ENCODE measurements around the gene COL5A3.
"Not testable (repeated sequence)": the region's sequence is repeated elsewhere in the genome, so short reads cannot be mapped to it uniquely, and the experiment has no call there.

Gene COL5A3

DNA sequence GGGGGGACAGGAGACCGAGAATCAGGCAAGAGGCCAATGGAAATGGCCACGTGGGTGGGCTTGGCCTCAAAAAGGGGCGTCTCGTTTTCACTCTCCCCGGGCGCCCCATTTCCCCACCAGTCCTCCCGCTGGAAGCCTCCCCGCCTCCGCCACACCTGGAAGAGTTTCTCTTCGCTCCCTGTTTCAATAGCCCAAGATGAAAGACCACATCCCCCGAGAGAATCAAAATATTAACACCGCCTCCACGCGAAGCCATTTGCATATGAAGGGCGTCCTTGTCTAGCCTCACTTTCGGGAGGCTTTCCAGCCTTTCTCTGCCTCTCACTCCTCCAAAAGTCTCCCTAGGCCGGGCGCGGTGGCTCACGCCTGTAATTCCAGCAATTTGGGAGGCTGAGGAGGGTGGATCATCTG lies 73.3 kb downstream of the COL5A3 start:
- no peaks in the 10 kb centered on the region for H3K27me3 ChIP-seq (ENCODE audit: control insufficient read depth, insufficient read depth, low read length)
- H3K4me3 ChIP-seq (ENCODE audit: low read depth, low read length) = peak overlapping the region; percentile 68
- peaks cover 9% of the 10 kb centered on the region for H3K4me1 ChIP-seq (ENCODE audit: control insufficient read depth, insufficient read depth, low read length)
- H3K9me3 ChIP-seq (ENCODE audit: control insufficient read depth, insufficient read depth, low read length) = peaks cover 2% of the 10 kb centered on the region; the same call in 1 of the 2 replicates
- peak overlapping the region; percentile 55; the same call in 1 of the 2 replicates for H3K9ac ChIP-seq (ENCODE audit: low read depth, low read length)
- peak overlapping the region; percentile 56 for H3K27ac ChIP-seq (ENCODE audit: low read depth, low read length)
- no peaks in the 10 kb centered on the region for H3K36me3 ChIP-seq (ENCODE audit: control insufficient read depth, insufficient read depth, low read length)

DNA sequence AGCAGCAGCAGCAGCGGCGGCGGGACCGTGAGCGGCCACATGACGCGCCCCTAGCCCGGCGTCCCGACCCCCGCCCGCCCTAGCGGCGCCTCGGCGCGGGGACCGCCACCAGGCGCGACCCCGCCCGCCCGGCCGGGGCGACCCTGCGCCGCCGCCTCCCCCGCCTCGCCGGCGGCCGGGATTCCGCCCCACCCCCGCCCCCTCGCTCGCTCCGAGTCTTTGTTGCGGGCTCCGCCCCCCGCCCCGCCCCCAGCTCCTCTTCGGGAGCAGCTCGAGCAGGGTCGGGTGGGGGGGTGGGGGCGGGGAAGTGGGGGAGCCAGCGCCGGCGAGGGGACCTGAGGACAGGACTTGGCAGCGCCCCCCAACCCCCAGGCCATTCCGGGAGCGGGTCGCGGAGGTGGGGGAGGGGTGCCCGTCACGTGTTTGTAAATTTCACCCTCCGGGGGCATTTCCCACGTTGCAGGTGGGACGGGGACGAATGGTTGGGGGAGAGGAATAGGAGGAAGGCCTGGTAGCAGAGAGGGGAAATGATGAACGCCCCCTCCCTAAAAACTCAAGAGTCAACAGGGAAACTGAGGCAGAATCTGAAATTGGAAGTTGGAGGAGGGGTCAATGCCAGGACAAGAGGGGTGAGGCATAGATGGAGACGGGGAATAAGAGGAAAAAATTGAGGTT lies 73.8 kb downstream of the COL5A3 start, which contains the start of gene OLFM2:
OLFM2 (minus strand) TSS at position 190 of the 675 bp plus-strand sequence; CDS start at position 41, 149 bp downstream.
- peaks cover 9% of the 10 kb centered on the region for H3K4me1 ChIP-seq (ENCODE audit: control insufficient read depth, insufficient read depth, low read length)
- H3K27me3 ChIP-seq (ENCODE audit: control insufficient read depth, insufficient read depth, low read length) = no peaks in the 10 kb centered on the region
- no peaks in the 10 kb centered on the region for H3K9me3 ChIP-seq (ENCODE audit: control insufficient read depth, insufficient read depth, low read length)
- peak within 1 kb of the TSS; percentile 96 for H3K4me3 ChIP-seq (ENCODE audit: low read depth, low read length)
- peak within 1 kb of the TSS; percentile 56 for H3K27ac ChIP-seq (ENCODE audit: low read depth, low read length)
- no peaks in the 10 kb centered on the region for H3K36me3 ChIP-seq (ENCODE audit: control insufficient read depth, insufficient read depth, low read length)
- H3K9ac ChIP-seq (ENCODE audit: low read depth, low read length) = peak within 1 kb of the TSS; percentile 55

DNA sequence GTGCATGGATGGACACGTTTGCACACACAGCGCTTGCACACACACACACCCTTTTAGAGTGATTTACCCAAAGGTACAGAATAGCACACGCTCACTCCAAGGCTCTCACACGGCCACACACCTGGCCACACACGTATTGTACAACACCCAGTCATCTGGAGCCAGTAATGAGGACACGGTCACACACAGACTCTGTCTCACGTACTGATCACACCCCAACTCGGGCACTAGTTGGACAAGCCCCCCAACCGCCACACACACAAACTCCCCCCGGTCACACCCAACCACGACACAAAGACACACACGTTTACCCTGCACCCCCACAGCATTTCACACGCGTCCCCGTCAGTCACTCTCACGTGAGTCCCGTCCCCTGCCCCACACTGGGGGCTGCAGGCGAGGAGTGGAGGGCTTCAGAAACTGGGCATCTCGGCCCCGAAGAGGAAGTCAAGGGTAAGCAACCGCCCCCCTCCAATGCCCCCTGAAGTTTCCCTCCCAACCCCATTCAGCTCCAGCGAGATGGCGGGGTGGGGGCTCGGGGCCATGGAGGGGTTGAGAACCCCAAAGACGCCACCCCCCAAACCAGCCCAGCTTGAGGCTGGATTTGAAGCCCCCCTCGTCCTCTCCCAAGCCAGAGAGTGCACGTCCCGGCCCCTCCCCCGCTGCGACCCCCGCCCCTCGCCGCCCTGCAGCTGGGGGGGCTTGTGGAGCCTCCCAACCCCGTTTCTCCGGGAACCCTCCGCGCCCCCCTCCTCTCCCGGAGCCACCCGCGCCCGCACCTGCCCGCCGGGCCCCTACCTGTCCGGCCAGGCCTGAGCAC lies 74.6 kb downstream of the COL5A3 start:
- H3K27me3 ChIP-seq (ENCODE audit: control insufficient read depth, insufficient read depth, low read length) = no peaks in the 10 kb centered on the region
- peak overlapping the region; percentile 96 for H3K4me3 ChIP-seq (ENCODE audit: low read depth, low read length)
- peak overlapping the region; percentile 37 for H3K9ac ChIP-seq (ENCODE audit: low read depth, low read length)
- H3K36me3 ChIP-seq (ENCODE audit: control insufficient read depth, insufficient read depth, low read length) = no peaks in the 10 kb centered on the region
- no peaks in the 10 kb centered on the region for H3K9me3 ChIP-seq (ENCODE audit: control insufficient read depth, insufficient read depth, low read length)
- H3K4me1 ChIP-seq (ENCODE audit: control insufficient read depth, insufficient read depth, low read length) = peaks cover 9% of the 10 kb centered on the region
- H3K27ac ChIP-seq (ENCODE audit: low read depth, low read length) = peak overlapping the region; percentile 11

DNA sequence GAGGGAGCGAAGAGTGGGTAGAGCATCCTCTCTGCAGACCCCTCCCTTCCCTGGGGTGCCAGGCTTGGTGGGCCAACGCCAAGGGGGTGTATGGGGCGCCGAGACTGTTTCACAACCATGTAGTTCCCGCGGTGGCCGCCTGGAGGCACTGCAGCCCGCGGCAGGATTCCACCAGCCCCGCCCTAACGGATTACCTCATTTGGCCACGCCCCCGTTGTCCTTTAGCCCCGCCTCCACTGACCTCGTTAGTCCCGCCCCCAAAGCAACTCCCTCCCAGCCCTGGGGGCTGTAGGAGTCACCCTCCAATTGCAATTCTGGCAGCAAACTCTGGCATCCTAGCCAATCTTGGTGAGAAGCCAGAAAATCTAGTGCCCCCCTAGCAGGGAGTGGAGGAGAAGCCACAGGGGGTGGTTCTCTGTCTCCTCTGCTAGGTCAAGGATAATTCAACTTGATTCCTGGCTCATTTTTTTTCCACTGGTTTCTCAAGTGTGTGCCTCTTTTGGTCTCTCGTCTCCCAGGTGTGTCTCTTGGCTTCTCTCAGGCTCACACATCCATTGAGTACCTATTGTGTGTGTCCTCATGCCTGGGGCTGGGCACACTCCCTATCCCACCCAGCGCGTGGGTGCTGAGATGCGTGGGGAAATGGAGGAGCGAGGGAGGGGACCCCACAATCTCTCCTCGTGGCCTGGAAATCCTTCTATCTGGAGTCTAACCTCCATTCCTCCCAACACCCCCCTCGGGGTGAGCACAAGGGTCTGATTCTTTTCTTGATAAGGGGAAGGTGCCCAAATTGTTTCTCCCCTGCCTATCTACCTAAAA lies 76.0 kb downstream of the COL5A3 start:
- H3K9ac ChIP-seq (ENCODE audit: low read depth, low read length) = no peak overlapping the region
- 0 out of 2 replicates have a peak, but pooled peaks cover 3% of the 10 kb centered on the region for H3K36me3 ChIP-seq (ENCODE audit: control insufficient read depth, insufficient read depth, low read length)
- peak overlapping the region; percentile 96 for H3K4me3 ChIP-seq (ENCODE audit: low read depth, low read length)
- no peaks in the 10 kb centered on the region for H3K9me3 ChIP-seq (ENCODE audit: control insufficient read depth, insufficient read depth, low read length)
- peaks cover 9% of the 10 kb centered on the region for H3K4me1 ChIP-seq (ENCODE audit: control insufficient read depth, insufficient read depth, low read length)
- no peak overlapping the region for H3K27ac ChIP-seq (ENCODE audit: low read depth, low read length)
- H3K27me3 ChIP-seq (ENCODE audit: control insufficient read depth, insufficient read depth, low read length) = no peaks in the 10 kb centered on the region

DNA sequence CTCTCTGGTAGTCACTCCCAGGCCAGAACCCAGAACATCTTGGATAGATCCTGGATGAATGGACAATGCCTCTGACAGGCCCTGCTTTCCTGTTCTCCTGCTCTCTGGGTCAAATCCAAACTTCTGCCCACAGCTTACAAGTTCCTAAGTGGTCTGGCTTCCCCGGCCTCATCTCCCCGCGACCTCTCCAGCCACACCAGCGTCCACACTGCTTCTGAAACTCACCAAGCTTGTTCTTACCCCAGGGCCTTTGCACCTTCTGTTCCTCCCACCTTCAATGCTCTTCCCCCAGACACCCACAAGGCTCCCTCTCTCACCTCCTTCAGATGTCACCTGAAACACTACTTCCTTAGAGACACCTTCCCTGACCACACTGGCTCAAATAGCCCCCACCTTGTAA lies 77.5 kb downstream of the COL5A3 start:
- H3K4me1 ChIP-seq (ENCODE audit: control insufficient read depth, insufficient read depth, low read length) = peaks cover 9% of the 10 kb centered on the region
- no peaks in the 10 kb centered on the region for H3K27me3 ChIP-seq (ENCODE audit: control insufficient read depth, insufficient read depth, low read length)
- no peak overlapping the region for H3K27ac ChIP-seq (ENCODE audit: low read depth, low read length)
- no peaks in the 10 kb centered on the region for H3K9me3 ChIP-seq (ENCODE audit: control insufficient read depth, insufficient read depth, low read length)
- peaks cover 8% of the 10 kb centered on the region; the same call in 1 of the 2 replicates for H3K36me3 ChIP-seq (ENCODE audit: control insufficient read depth, insufficient read depth, low read length)
- no peak overlapping the region for H3K4me3 ChIP-seq (ENCODE audit: low read depth, low read length)
- no peak overlapping the region for H3K9ac ChIP-seq (ENCODE audit: low read depth, low read length)

DNA sequence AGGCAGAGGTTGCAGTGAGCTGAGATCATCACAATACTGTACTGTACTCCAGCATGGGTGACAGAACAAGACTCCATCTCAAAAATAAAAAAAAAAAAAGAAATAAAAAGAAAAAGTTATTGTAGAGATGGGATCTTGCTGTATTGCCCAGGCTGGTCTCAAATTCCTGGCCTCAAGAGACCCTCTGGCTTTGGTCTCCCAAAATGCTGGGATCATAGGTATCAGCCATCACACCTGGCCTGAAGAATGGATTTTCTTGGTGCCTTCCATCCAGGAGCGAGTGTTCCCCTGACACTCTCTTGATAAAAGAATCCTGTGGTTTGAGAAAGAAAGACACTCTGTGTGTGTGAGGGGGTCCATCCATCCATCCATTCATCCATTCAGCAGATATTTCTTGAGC lies 78.7 kb downstream of the COL5A3 start:
- no peaks in the 10 kb centered on the region for H3K9me3 ChIP-seq (ENCODE audit: control insufficient read depth, insufficient read depth, low read length)
- H3K4me1 ChIP-seq (ENCODE audit: control insufficient read depth, insufficient read depth, low read length) = peaks cover 9% of the 10 kb centered on the region
- H3K27me3 ChIP-seq (ENCODE audit: control insufficient read depth, insufficient read depth, low read length) = no peaks in the 10 kb centered on the region
- H3K9ac ChIP-seq (ENCODE audit: low read depth, low read length) = no peak overlapping the region
- H3K4me3 ChIP-seq (ENCODE audit: low read depth, low read length) = no peak overlapping the region
- peaks cover 13% of the 10 kb centered on the region for H3K36me3 ChIP-seq (ENCODE audit: control insufficient read depth, insufficient read depth, low read length)
- H3K27ac ChIP-seq (ENCODE audit: low read depth, low read length) = no peak overlapping the region

DNA sequence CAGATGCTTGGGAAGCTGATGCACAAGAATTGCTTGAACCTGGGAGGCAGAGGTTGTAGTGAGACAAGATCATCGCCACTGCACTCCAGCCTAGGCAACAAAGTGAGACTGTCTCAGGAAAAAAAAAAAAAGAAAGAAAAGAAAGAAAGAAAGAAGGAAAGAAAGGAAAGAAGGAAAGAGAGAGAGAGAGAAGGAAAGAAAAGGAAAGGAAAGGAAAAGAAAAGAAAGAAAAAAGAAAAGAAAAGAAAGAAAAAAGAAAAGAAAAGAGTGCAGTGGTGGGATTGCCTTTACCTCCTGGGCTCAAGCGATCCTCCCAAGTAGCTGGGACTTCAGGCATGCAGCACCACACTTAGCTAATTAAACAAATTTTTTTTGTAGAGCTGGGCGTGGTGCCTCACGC lies 86.9 kb downstream of the COL5A3 start:
- Histone ChIP-seq H3K4me1 (ENCODE audit: control insufficient read depth, insufficient read depth, low read length) (no peaks in the 10 kb centered on the region), H3K27me3 (ENCODE audit: control insufficient read depth, insufficient read depth, low read length) (no peaks in the 10 kb centered on the region), H3K9ac (ENCODE audit: low read depth, low read length) (no peak overlapping the region), H3K4me3 (ENCODE audit: low read depth, low read length) (no peak overlapping the region), H3K36me3 (ENCODE audit: control insufficient read depth, insufficient read depth, low read length) (peaks cover 10% of the 10 kb centered on the region), H3K9me3 (ENCODE audit: control insufficient read depth, insufficient read depth, low read length) (no peaks in the 10 kb centered on the region), H3K27ac (ENCODE audit: low read depth, low read length) (no peak overlapping the region)

DNA sequence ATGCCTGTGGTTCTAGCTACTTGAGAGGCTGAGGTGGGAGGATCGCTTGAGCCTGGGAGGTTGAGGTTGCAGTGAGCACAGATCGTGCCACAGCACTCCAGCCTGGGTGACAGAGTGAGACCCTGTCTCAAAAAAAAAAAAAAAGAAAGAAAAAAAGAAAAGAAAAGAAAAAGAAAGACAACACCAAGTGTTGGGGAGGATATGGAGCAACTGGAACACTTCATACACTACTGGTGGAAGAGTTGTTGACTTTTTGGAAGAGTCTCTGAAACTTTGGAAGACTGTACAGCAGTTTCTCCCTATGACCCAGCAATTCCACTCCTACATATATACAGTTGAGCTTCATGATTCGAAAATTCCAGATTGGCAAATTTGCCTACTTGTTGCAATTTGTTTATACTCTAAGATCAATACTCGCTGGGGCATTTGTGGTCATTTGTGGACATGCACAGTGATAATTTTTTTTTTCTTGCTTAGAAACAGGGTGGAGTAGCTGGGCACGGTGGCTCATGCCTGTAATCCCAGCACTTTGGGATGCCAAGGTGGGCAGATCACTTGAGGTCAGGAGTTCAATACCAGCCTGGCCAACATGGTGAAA lies 87.4 kb downstream of the COL5A3 start:
- H3K27ac ChIP-seq (ENCODE audit: low read depth, low read length); H3K4me1 ChIP-seq (ENCODE audit: control insufficient read depth, insufficient read depth, low read length); H3K4me3 ChIP-seq (ENCODE audit: low read depth, low read length); H3K27me3 ChIP-seq (ENCODE audit: control insufficient read depth, insufficient read depth, low read length); H3K36me3 ChIP-seq (ENCODE audit: control insufficient read depth, insufficient read depth, low read length); H3K9me3 ChIP-seq (ENCODE audit: control insufficient read depth, insufficient read depth, low read length); H3K9ac ChIP-seq (ENCODE audit: low read depth, low read length): not testable (repeated sequence)

DNA sequence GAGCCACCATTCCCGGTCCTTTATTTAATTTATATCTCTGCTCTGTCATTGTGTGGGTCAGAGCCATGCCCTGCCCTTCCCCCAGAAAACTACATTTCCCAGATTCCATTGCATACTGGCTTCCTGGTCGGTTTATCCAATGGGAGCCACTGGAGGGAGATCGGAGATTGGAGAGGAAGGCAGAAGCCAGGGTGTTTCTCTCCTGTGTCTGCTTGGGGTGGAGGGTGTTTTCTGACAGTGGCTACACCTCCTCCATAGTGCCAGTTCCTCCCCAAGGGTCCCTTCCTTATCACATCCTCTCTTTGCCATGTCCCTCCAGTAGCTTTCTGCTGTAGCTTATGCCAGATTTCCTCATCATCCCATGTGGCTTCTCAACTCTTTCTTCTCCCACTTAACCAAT lies 93.0 kb downstream of the COL5A3 start:
- Histone ChIP-seq H3K9me3 (ENCODE audit: control insufficient read depth, insufficient read depth, low read length) (no peaks in the 10 kb centered on the region), H3K27me3 (ENCODE audit: control insufficient read depth, insufficient read depth, low read length) (peaks cover 9% of the 10 kb centered on the region), H3K36me3 (ENCODE audit: control insufficient read depth, insufficient read depth, low read length) (peaks cover 5% of the 10 kb centered on the region; the same call in 1 of the 2 replicates), H3K4me1 (ENCODE audit: control insufficient read depth, insufficient read depth, low read length) (peaks cover 9% of the 10 kb centered on the region), H3K4me3 (ENCODE audit: low read depth, low read length) (no peak overlapping the region), H3K27ac (ENCODE audit: low read depth, low read length) (no peak overlapping the region), H3K9ac (ENCODE audit: low read depth, low read length) (no peak overlapping the region)

DNA sequence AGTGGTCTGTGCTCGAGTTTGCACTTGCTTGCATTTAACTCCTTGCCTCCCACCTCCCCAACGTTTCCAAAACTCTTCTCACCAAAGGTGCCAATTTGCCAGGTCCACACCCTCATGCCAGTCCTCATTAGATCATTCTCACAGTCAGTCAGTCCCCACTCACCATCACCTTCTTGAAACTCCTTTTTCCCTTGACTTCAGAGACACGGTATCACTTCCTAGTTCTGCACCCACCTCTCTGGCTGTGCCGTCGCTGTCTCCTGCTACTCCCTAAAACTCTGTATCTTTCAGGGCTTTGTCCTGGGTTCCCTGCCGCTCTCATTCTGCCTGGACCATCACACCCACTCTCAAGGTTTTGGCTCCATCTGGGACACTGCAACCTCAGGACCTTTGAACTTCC lies 93.6 kb downstream of the COL5A3 start:
- Histone ChIP-seq H3K9me3 (ENCODE audit: control insufficient read depth, insufficient read depth, low read length) (no peaks in the 10 kb centered on the region), H3K36me3 (ENCODE audit: control insufficient read depth, insufficient read depth, low read length) (peaks cover 5% of the 10 kb centered on the region; the same call in 1 of the 2 replicates), H3K4me1 (ENCODE audit: control insufficient read depth, insufficient read depth, low read length) (peaks cover 9% of the 10 kb centered on the region), H3K4me3 (ENCODE audit: low read depth, low read length) (no peak overlapping the region), H3K27me3 (ENCODE audit: control insufficient read depth, insufficient read depth, low read length) (peaks cover 9% of the 10 kb centered on the region), H3K27ac (ENCODE audit: low read depth, low read length) (no peak overlapping the region), H3K9ac (ENCODE audit: low read depth, low read length) (no peak overlapping the region)

Measured in HUES48 (cell line).